Thyroid gland (tissue), 4 donors: ENCODE results near the gene SORCS2. TPM values are rescaled to one million over a fixed set of nuclear protein-coding genes. Genes with fewer than 3 reads are reported as not detected.

Experiments used
- DNase-seq, 2 donors: peaks; one replicate each; pipeline ENCODE4 v3.0.0-alpha.2; 2019
- H3K27ac ChIP-seq, 3 donors: fragments of 200-600 bp; sonication (generic); 1 replicate in 2 of 3; 2 replicates in 1 of 3; pipeline ENCODE4 v1.5.1; 2016 to 2019; ENCODE audit warnings: mild to moderate bottlenecking in 1 of 3, moderate library complexity in 1 of 3
- H3K27me3 ChIP-seq: fragments of 200-600 bp; sonication (generic); one replicate; pipeline ENCODE4 v1.5.1; 2019
- H3K36me3 ChIP-seq, 2 donors: fragments of 200-600 bp; sonication (generic); one replicate each; pipeline ENCODE4 v1.5.1; 2016 to 2019
- H3K4me1 ChIP-seq, 2 donors: fragments of 200-600 bp; sonication (generic); one replicate each; pipeline ENCODE4 v1.5.1; 2017 to 2019
- H3K4me3 ChIP-seq, 3 donors: fragments of 200-600 bp; sonication (generic); replicated peaks in 1 of 3; 1 replicate in 2 of 3; 2 replicates in 1 of 3; pipeline ENCODE4 v1.5.1; 2016; ENCODE audit warnings: mild to moderate bottlenecking in 1 of 3
- H3K9me3 ChIP-seq: fragments of 200-600 bp; sonication (generic); one replicate; pipeline ENCODE4 v1.5.1; 2017
- CTCF ChIP-seq, 6 experiments: fragments of 200-600 bp in 3 of 6; fragments of 450-650 bp in 3 of 6; sonication (generic) in 3 of 6; IDR thresholded peaks; one replicate each; pipeline ENCODE4 v1.5.1; 2016 to 2019; ENCODE audit warnings: antibody characterized with exemption in 6 of 6, mild to moderate bottlenecking in 2 of 6, inconsistent platforms in 1 of 6, moderate library complexity in 1 of 6
- POLR2A ChIP-seq, 2 donors: fragments of 450-650 bp; IDR thresholded peaks; one replicate each; pipeline ENCODE4 v1.6.1; 2017; ENCODE audit warnings: antibody characterized with exemption in 2 of 2, mild to moderate bottlenecking in 2 of 2, moderate library complexity in 1 of 2
- WGBS, 2 donors: methylation state at CpG; one replicate each; pipeline ENCODE4 v1.1.5; 2017; 5-methylcytosine and 5-hydroxymethylcytosine counted together
- intact Hi-C: fragments of 100-400 bp; cut with DNase I; formaldehyde crosslinking; loops from one replicate; pipeline ENCODE4 v1.15.1; 2023
- total RNA-seq, 4 donors: library from RNA; depleted of rRNA; stranded (reverse); fragments of >200 nt; gene quantifications; one replicate each; pipeline ENCODE4 v1.2.3, GENCODE V29; 2016

SORCS2 gene
- total RNA-seq, 4 donors from 2014 or later: 1.7 to 13.6 (median 3.6) TPM

GRCh38 chr4:7439699-7440098 is 247.4 kb downstream of the SORCS2 start:
- WGBS, 2 donors: 89 to 100% methylated on average over 2 of the region's 2 CpGs
- peaks cover 0 to 5% of the 10 kb centered on the region in 2 donors for H3K4me1 ChIP-seq
- TF ChIP-seq POLR2A (IDR thresholded peaks at IDR 0.05): no peak
- no peak for TF ChIP-seq CTCF (IDR thresholded peaks at IDR 0.05)

GRCh38 chr4:7441201-7441600 is 248.9 kb downstream of the SORCS2 start:
- Histone ChIP-seq H3K9me3 (no peaks in the 10 kb centered on the region), H3K36me3 (no peaks in the 10 kb centered on the region), H3K27me3 (no peaks in the 10 kb centered on the region), H3K4me1 (no peaks in the 10 kb centered on the region), H3K27ac (no peak overlapping the region), H3K4me3 (no peak overlapping the region)
- no peak for DNase-seq
- intact Hi-C loops: no loop called here
- TF ChIP-seq CTCF (IDR thresholded peaks at IDR 0.05): no peak
- WGBS, 2 donors: 69 to 89% methylated on average over 7 of the region's 7 CpGs

More at GRCh38 chr4:7439699-7440098, 247.4 kb downstream of the SORCS2 start:
- no peak overlapping the region for H3K27ac ChIP-seq
- no peaks in the 10 kb centered on the region for H3K27me3 ChIP-seq
- H3K4me3 ChIP-seq: no peak overlapping the region
- H3K36me3 ChIP-seq: no peaks in the 10 kb centered on the region
- intact Hi-C loops: no loop called here
- no peaks in the 10 kb centered on the region for H3K9me3 ChIP-seq
- no peak for DNase-seq

GRCh38 chr4:7442574-7443162 is 250.3 kb downstream of the SORCS2 start:
- Histone ChIP-seq H3K27me3 (no peaks in the 10 kb centered on the region), H3K4me3 (no peak overlapping the region), H3K4me1 (no peaks in the 10 kb centered on the region), H3K27ac (no peak overlapping the region), H3K36me3 (no peaks in the 10 kb centered on the region), H3K9me3 (no peaks in the 10 kb centered on the region)
- intact Hi-C loops: no loop called here
- TF ChIP-seq POLR2A (IDR thresholded peaks at IDR 0.05) (no peak), CTCF (IDR thresholded peaks at IDR 0.05) (no peak)
- DNase-seq: no peak
- WGBS, 2 donors: 71 to 80% methylated on average over 10 to 14 of the region's 15 CpGs

GRCh38 chr4:7444314-7444713 is 252.0 kb downstream of the SORCS2 start:
- no peak overlapping the region for H3K27ac ChIP-seq
- WGBS, 2 donors: 77 to 93% methylated on average over 3 of the region's 3 CpGs
- no peak for DNase-seq
- no peaks in the 10 kb centered on the region for H3K36me3 ChIP-seq
- H3K9me3 ChIP-seq: no peaks in the 10 kb centered on the region
- no peaks in the 10 kb centered on the region for H3K27me3 ChIP-seq
- H3K4me3 ChIP-seq: no peak overlapping the region
- no peaks in the 10 kb centered on the region for H3K4me1 ChIP-seq
- TF ChIP-seq POLR2A (IDR thresholded peaks at IDR 0.05): no peak
- TF ChIP-seq CTCF (IDR thresholded peaks at IDR 0.05): no peak
- intact Hi-C loops: no loop called here

- TF ChIP-seq CTCF (IDR thresholded peaks at IDR 0.05): no peak
- no peak for TF ChIP-seq POLR2A (IDR thresholded peaks at IDR 0.05)
- no peaks in the 10 kb centered on the region for H3K9me3 ChIP-seq
- no peak overlapping the region for H3K4me3 ChIP-seq
- DNase-seq: no peak
- no peaks in the 10 kb centered on the region for H3K36me3 ChIP-seq
- H3K27ac ChIP-seq: no peak overlapping the region
- intact Hi-C loops: no loop called here
- WGBS, 2 donors: 86 to 89% methylated on average over 12 of the region's 12 CpGs
- H3K27me3 ChIP-seq: no peaks in the 10 kb centered on the region
- H3K4me1 ChIP-seq: no peaks in the 10 kb centered on the region
Observed at GRCh38 chr4:7444731-7445130, 252.4 kb downstream of the SORCS2 start.
